ENCODE measurements around the gene DPYSL5. TPM values are rescaled to one million over a fixed set of nuclear protein-coding genes. Genes with fewer than 3 reads are reported as not detected.

Gene DPYSL5
- total RNA-seq, 2 donors from 2014 or later: not detected

- no peak for TF ChIP-seq CTCF (IDR thresholded peaks at IDR 0.05)
- Histone ChIP-seq H3K27me3 (replicated peaks; ENCODE audit: insufficient read depth) (no peaks in the 10 kb centered on the region), H3K4me1 (ENCODE audit: control insufficient read depth in 1 of 2, low read depth in 2 of 2) (no peaks in the 10 kb centered on the region), H3K27ac (no peak overlapping the region), H3K9me3 (no peaks in the 10 kb centered on the region), H3K36me3 (no peaks in the 10 kb centered on the region), H3K4me3 (no peak overlapping the region)
- DNase-seq (ENCODE audit: low spot score) (no peak), ATAC-seq (ENCODE audit: insufficient number of reproducible peaks, low FRiP score, low read depth) (no peak)
These were observed 53.6 kb downstream of the DPYSL5 start for GRCh38 chr2:26901326-26902183.

- H3K4me1 ChIP-seq (ENCODE audit: control insufficient read depth in 1 of 2, low read depth in 2 of 2): no peaks in the 10 kb centered on the region
- TF ChIP-seq CTCF (IDR thresholded peaks at IDR 0.05): no peak
- ATAC-seq (ENCODE audit: insufficient number of reproducible peaks, low FRiP score, low read depth) (no peak), DNase-seq (ENCODE audit: low spot score) (no peak)
- no peak overlapping the region for H3K27ac ChIP-seq
- H3K9me3 ChIP-seq: no peaks in the 10 kb centered on the region
- H3K27me3 ChIP-seq (replicated peaks; ENCODE audit: insufficient read depth): no peaks in the 10 kb centered on the region
- H3K4me3 ChIP-seq: no peak overlapping the region
- no peaks in the 10 kb centered on the region for H3K36me3 ChIP-seq
These were observed 55.7 kb downstream of the DPYSL5 start for GRCh38 chr2:26903676-26904075.

GRCh38 chr2:26904839-26905238 lies 56.9 kb downstream of the DPYSL5 start:
- ATAC-seq (ENCODE audit: insufficient number of reproducible peaks, low FRiP score, low read depth): no peak

GRCh38 chr2:26905341-26906198 lies 57.6 kb downstream of the DPYSL5 start:
- no peaks in the 10 kb centered on the region for H3K4me1 ChIP-seq (ENCODE audit: control insufficient read depth in 1 of 2, low read depth in 2 of 2)
- H3K9me3 ChIP-seq: no peaks in the 10 kb centered on the region
- H3K27ac ChIP-seq: no peak overlapping the region
- H3K4me3 ChIP-seq: no peak overlapping the region
- ATAC-seq (ENCODE audit: insufficient number of reproducible peaks, low FRiP score, low read depth): no peak
- H3K36me3 ChIP-seq: no peaks in the 10 kb centered on the region
- no peaks in the 10 kb centered on the region for H3K27me3 ChIP-seq (replicated peaks; ENCODE audit: insufficient read depth)
- no peak for TF ChIP-seq CTCF (IDR thresholded peaks at IDR 0.05)
- DNase-seq (ENCODE audit: low spot score): no peak

More at GRCh38 chr2:26904839-26905238, 56.9 kb downstream of the DPYSL5 start:
- Histone ChIP-seq H3K9me3 (no peaks in the 10 kb centered on the region), H3K27me3 (replicated peaks; ENCODE audit: insufficient read depth) (no peaks in the 10 kb centered on the region), H3K4me1 (ENCODE audit: control insufficient read depth in 1 of 2, low read depth in 2 of 2) (no peaks in the 10 kb centered on the region), H3K36me3 (no peaks in the 10 kb centered on the region), H3K27ac (no peak overlapping the region), H3K4me3 (no peak overlapping the region)
- TF ChIP-seq CTCF (IDR thresholded peaks at IDR 0.05): no peak
- DNase-seq (ENCODE audit: low spot score): no peak

GRCh38 chr2:26907416-26907815 lies 59.5 kb downstream of the DPYSL5 start:
- ATAC-seq (ENCODE audit: insufficient number of reproducible peaks, low FRiP score, low read depth) (no peak), DNase-seq (ENCODE audit: low spot score) (no peak)
- Histone ChIP-seq H3K9me3 (no peaks in the 10 kb centered on the region), H3K4me3 (no peak overlapping the region), H3K4me1 (ENCODE audit: control insufficient read depth in 1 of 2, low read depth in 2 of 2) (no peaks in the 10 kb centered on the region), H3K36me3 (no peaks in the 10 kb centered on the region), H3K27ac (no peak overlapping the region), H3K27me3 (replicated peaks; ENCODE audit: insufficient read depth) (no peaks in the 10 kb centered on the region)
- no peak for TF ChIP-seq CTCF (IDR thresholded peaks at IDR 0.05)

All from thoracic aorta (tissue), 2 donors.